Central memory CD8-positive, alpha-beta T cell (primary cell): ENCODE results near the gene GRID1.

Source experiments
- ATAC-seq: fragments of 150-1000 bp; cut with Tn5 transposase; replicated peaks from 2 replicates; pipeline ENCODE4 v1.10.0; 2022; ENCODE audit warnings: mild to moderate bottlenecking, moderate FRiP score, moderate number of reproducible peaks; ENCODE audit not compliant: poor library complexity, severe bottlenecking; ENCODE audit errors: extremely low read depth
- DNase-seq, 2 donors: peaks; one replicate each; pipeline ENCODE4 v3.0.0; 2021; ENCODE audit warnings: low spot score in 2 of 2
- H3K27ac Mint-ChIP-seq: one replicate; pipeline ENCODE4 v1.8.0; 2022; ENCODE audit warnings: low read depth, mild to moderate bottlenecking, moderate library complexity, mixed read lengths
- H3K27me3 Mint-ChIP-seq: one replicate; pipeline ENCODE4 v1.8.0; 2022; ENCODE audit warnings: mixed read lengths
- H3K36me3 Mint-ChIP-seq: one replicate; pipeline ENCODE4 v1.8.0; 2022; ENCODE audit warnings: mild to moderate bottlenecking, moderate library complexity, mixed read lengths; ENCODE audit not compliant: insufficient read depth
- H3K4me1 Mint-ChIP-seq: one replicate; pipeline ENCODE4 v1.8.0; 2022; ENCODE audit warnings: mixed read lengths
- H3K4me3 Mint-ChIP-seq: one replicate; pipeline ENCODE4 v1.8.0; 2022; ENCODE audit warnings: mild to moderate bottlenecking, moderate library complexity, mixed read lengths
- H3K9me3 Mint-ChIP-seq: one replicate; pipeline ENCODE4 v1.8.0; 2022; ENCODE audit warnings: mixed read lengths

Gene GRID1

DNA sequence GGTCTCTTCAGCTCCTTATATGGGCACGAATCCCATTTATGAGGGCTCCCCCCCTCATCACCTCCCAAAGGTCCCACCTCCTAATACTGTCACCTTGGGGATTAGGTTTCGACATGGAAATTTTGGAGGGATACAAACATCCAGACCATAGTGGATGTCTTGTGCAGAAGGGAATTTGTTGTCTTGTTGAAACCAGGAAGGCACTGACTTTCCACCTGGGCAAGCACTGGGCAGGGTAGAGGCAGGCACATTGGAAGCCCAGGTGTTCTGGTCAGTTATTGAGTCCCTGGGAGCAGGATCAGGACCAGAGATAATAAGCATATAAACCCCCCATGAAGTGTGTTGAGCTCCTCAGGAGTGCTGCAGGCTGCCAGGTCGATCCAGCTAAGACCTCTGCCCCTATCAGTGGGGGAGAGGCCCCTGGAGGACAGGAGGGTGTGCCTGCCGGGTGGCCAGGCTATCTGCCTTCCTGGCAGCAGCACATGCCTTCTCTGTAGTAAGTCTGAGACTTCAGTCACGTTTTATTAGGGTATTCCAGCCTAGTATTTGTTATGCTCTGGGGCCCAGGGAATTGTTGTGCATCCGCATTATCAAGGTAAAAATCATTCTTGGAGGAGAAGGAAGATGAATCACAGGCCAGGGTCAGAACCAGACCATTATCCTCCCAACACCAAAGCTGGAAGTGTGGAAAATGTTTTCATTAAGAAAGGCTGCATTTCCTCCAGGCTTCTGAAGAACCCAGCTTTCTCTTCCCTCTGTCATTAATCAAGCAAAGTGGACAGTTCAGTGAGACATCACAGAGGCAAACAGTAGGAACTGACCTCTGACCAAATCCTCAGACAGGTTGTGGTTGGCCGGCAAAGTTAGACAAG, 503.1 kb downstream of the GRID1 start:
- Mint-ChIP-seq H3K36me3 (no peaks in the 10 kb centered on the region), H3K9me3 (no peaks in the 10 kb centered on the region), H3K4me1 (no peaks in the 10 kb centered on the region), H3K27me3 (peaks cover 30% of the 10 kb centered on the region), H3K27ac (no peak overlapping the region), H3K4me3 (no peak overlapping the region)
- no peak for DNase-seq
- no peak for ATAC-seq

DNA sequence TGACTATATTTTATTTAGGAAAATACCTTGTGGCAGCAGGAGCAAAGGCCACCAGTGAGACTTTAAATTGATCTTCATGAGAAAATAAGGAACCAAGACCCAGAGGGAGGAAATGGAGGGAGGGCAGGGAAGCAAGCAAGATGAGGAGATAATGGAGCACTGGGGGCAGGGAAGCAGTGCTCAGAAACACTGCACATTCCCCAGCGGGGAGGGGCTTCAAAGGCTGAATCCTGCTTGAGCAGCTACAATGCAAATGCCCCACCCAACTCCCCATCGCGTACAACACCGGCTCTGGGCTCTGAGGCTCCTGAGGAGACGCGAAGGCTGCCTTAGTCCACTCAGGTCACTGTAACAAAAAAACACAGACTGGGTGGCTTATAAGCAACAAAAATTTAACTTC, 503.8 kb downstream of the GRID1 start:
- Mint-ChIP-seq H3K4me1 (no peaks in the 10 kb centered on the region), H3K9me3 (no peaks in the 10 kb centered on the region), H3K4me3 (no peak overlapping the region), H3K27ac (no peak overlapping the region), H3K36me3 (no peaks in the 10 kb centered on the region), H3K27me3 (peaks cover 30% of the 10 kb centered on the region)
- ATAC-seq (no peak), DNase-seq (no peak)

DNA sequence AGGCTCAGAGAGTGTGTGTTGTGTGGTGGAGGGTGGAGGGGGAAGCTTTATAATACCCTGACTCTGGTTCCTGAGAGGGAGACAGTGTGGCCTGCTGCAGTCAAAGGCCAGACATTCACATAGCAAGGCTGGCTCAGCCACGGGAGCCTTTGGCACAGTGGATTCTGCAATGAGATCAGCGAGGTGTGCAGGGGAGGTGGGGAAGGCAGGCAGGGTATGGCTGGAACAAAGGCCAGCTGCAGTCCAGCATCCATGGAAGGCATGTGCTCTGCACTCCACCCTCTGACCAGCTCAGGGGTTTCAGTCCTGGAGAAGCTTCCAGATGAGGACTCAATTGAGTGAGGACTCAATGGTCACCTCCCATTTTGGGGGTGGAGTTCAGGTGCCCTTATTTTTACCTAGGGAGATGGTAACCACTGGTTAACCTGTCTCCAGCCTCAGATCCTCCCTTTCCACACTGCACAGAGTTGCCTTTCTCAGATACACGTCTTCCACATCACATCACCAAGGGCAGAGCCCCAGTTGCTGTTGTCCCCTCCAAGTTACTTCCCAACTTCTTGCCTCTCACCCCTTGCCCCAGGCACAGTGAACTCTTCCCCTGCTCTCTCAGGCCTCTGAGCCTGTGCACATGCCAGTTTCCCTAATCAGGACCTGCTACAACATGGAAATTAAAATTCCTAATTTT, 504.9 kb downstream of the GRID1 start:
- no peak for ATAC-seq
- Mint-ChIP-seq H3K27ac (no peak overlapping the region), H3K4me3 (no peak overlapping the region), H3K36me3 (no peaks in the 10 kb centered on the region), H3K9me3 (no peaks in the 10 kb centered on the region), H3K27me3 (peaks cover 30% of the 10 kb centered on the region), H3K4me1 (no peaks in the 10 kb centered on the region)
- no peak for DNase-seq

DNA sequence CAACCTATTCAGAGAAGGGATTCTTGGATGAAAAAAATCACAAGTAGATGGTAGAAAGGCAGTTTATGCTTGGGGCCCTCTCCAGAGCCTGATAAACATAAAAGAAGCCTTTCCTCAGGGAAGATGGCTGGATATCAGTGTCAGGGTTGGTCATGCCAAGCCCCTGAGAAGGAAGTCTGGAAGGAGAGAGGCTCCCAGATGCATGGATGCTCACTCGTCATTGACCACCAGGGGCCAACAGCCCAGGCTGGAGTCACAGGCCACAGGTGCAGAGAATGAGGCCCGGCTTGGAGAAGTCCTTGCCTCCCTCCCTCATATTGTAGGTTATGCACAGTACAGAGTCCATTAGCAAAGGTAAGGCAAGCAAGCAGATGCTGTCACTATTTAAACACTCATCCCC, 506.7 kb downstream of the GRID1 start:
- Mint-ChIP-seq H3K27ac (no peak overlapping the region), H3K27me3 (peaks cover 30% of the 10 kb centered on the region), H3K9me3 (no peaks in the 10 kb centered on the region), H3K36me3 (no peaks in the 10 kb centered on the region), H3K4me1 (no peaks in the 10 kb centered on the region), H3K4me3 (no peak overlapping the region)
- ATAC-seq (no peak), DNase-seq (no peak)

DNA sequence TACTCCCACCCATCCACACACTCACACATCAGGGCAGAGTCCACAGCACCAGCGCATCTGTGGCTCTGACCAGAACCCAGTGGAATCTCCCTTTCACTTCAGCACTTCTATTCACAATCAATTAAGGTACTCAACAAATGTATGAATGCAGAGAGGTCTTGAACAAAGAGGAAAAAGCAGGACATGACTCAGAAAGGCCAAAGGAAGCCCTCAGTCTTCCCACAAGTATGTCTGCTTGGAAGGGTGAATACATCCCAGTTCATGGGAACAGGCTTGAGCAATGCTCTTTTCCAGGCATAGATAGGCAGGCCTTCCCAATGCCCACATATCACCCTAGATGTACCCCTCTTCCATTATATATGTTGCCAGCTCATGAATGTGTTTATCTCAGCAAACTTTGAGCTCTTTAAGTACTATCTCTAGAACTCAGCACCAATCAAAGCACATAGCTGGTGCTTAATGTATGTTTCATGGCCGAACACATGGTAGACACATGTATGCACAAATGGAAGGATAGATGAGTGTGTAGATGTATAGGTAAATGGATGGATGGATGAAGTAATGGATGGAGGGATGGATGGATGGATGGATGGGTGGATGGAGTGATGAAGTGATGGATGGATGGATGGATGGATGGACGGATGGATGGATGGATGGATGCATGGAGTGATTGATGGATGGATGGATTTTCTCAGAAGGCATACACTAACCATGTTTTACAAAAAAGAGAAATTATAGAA, 507.6 kb downstream of the GRID1 start:
- H3K4me3 Mint-ChIP-seq, result no peak overlapping the region
- no peaks in the 10 kb centered on the region for H3K36me3 Mint-ChIP-seq
- no peaks in the 10 kb centered on the region for H3K4me1 Mint-ChIP-seq
- H3K9me3 Mint-ChIP-seq, result no peaks in the 10 kb centered on the region
- peaks cover 31% of the 10 kb centered on the region for H3K27me3 Mint-ChIP-seq
- no peak overlapping the region for H3K27ac Mint-ChIP-seq
- no peak for DNase-seq
- no peak for ATAC-seq

DNA sequence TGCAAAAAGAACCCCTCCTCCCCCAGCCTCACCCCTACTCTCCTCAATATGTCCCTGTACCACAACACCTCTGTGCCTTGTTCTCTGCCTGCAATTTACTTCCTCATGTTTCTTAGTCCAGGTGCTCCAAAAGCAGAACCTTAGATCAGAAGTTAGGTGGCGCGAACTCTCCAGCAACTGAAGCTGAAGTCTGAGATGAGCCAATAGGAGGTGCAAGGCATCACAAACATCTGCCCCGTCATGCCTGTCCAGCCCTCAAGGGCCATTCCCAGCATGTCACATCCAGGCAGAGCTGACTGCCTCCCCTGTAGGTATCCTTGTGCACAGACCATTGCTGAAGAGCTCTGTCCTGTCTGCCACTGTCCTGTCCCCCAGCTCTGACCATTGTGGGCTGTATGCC, 508.8 kb downstream of the GRID1 start:
- peaks cover 36% of the 10 kb centered on the region for H3K27me3 Mint-ChIP-seq

DNA sequence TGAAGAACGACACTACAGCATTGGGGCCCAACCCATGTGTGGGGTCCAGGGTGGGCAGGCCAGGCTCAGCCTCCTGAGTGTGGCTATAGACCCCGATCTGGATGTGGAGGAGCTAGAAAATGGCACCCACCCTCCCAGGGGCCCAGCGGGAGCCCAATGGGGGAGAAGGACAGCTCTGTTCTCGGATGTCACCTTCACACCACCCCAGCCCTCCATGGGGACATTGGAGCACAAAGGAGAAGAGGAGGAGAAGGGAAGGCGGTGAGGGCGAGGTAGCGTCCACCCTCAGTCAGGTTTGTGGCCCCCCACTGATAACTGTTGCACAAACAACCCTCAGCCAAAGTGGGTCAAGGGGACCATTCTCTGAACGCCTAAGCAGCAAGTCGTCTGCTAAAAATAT, 509.3 kb downstream of the GRID1 start:
- Mint-ChIP-seq H3K27me3 (peaks cover 32% of the 10 kb centered on the region), H3K9me3 (no peaks in the 10 kb centered on the region), H3K36me3 (no peaks in the 10 kb centered on the region), H3K27ac (no peak overlapping the region), H3K4me3 (no peak overlapping the region), H3K4me1 (no peaks in the 10 kb centered on the region)
- ATAC-seq (no peak), DNase-seq (no peak)

More for the DNA sequence above, 508.8 kb downstream of the GRID1 start:
- Mint-ChIP-seq H3K36me3 (no peaks in the 10 kb centered on the region), H3K27ac (no peak overlapping the region), H3K9me3 (no peaks in the 10 kb centered on the region), H3K4me3 (no peak overlapping the region), H3K4me1 (no peaks in the 10 kb centered on the region)
- DNase-seq (no peak), ATAC-seq (no peak)

DNA sequence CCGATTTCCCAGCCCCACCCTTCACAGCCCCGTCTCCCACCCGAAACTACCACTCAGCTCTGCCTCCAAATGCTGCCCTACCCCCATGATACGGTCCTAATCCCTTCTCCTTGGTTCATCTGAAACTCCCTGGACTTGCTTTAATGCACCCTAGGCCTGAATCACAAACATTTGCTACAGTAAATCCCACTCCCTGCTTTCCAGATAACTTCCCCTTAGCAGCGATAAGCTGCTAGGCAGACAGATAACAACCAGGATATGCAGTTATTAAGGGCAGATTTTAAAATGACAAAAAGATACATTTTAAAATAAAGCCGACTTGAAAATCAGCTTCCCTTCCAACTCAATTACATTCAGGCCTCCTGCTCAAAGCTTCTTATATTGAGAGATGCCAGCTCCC, 514.7 kb downstream of the GRID1 start:
- Mint-ChIP-seq H3K27ac (no peak overlapping the region), H3K4me1 (no peaks in the 10 kb centered on the region), H3K27me3 (peaks cover 14% of the 10 kb centered on the region), H3K9me3 (no peaks in the 10 kb centered on the region), H3K4me3 (no peak overlapping the region), H3K36me3 (no peaks in the 10 kb centered on the region)
- ATAC-seq, result no peak
- DNase-seq, result no peak

DNA sequence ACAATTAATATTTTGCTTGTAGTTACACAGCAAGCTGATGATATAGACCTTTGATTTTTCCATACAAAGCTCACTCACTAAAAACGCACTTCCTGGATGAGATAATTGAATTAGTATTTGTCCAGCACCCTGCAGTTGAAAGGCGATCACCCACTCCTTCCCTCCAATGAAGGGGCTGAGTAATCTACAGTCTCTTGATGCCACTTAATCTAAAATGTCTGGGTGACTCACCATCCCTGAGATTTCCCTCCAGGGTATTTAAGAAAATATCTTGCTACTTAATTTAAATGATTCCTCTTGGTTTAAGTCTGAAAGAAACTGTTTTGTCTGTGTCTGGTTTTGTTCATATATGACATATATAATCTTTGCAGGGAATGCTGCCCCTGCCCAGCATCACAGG, 515.3 kb downstream of the GRID1 start:
- H3K4me3 Mint-ChIP-seq, result no peak overlapping the region

DNA sequence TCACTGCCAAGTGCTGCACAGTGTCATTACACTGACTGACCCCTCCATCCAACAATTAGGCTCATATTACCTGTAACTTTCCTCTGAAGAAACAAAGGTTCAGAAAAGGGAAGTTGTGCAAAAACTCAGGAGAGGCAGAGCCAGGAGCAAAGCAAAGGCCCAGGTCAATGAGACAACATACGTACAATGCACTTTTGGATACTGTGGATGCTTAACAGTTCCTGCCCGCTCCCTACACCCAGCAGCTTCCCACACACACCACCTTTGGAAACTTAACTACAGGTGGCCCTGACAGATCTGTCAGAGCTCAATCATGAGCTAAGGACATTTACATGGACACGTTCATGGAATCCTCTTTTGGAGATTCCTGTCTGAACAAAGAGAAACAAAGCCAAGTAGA, 515.9 kb downstream of the GRID1 start:
- Mint-ChIP-seq H3K4me3 (no peak overlapping the region), H3K27ac (no peak overlapping the region), H3K9me3 (no peaks in the 10 kb centered on the region), H3K36me3 (no peaks in the 10 kb centered on the region), H3K4me1 (no peaks in the 10 kb centered on the region), H3K27me3 (peaks cover 14% of the 10 kb centered on the region)
- no peak for ATAC-seq
- no peak for DNase-seq

More for the DNA sequence above, 515.3 kb downstream of the GRID1 start:
- ATAC-seq (no peak), DNase-seq (no peak)
- Mint-ChIP-seq H3K27me3 (peaks cover 14% of the 10 kb centered on the region), H3K27ac (no peak overlapping the region), H3K4me1 (no peaks in the 10 kb centered on the region), H3K9me3 (no peaks in the 10 kb centered on the region), H3K36me3 (no peaks in the 10 kb centered on the region)

DNA sequence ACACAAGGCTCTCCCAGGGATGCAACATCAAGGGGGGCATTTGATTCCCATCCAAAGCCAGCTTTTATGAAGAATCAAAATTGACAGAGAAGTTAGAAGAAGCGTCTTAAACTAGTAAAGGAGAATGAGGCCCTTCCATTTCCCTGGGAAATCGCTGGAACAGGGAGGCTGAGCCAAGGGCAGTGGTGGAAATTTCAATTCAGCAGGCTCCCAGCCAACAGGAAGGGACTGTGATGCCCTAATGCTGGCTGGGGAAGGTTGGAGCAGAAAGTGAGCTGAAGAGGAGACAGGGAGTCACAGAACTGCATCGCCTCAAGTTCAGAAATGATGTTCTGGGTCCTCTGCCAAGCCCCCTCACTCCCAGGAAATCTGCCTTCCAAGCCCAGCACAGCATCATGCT, 517.3 kb downstream of the GRID1 start:
- H3K36me3 Mint-ChIP-seq, result no peaks in the 10 kb centered on the region

DNA sequence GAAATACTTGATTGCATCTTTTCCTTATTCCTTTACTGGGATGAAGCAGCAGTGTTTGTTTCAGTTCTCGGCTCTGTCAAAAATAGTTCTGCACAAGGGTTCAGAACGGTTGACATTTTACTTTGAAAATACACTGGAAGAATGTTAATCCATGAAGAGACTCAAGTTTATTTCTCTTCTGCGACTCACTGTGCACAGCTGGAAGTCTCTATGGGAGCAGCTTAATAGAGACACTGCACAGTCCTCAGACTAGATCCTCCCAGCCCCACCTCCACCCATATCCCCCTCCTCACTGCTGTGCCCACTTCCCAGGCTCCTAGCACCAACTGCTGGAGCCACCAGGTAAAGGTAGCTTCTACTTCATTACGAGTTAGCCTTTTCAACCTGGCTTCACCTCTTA, 517.8 kb downstream of the GRID1 start:
- H3K4me1 Mint-ChIP-seq, result no peaks in the 10 kb centered on the region
- no peak overlapping the region for H3K27ac Mint-ChIP-seq
- ATAC-seq (no peak), DNase-seq (no peak)
- no peak overlapping the region for H3K4me3 Mint-ChIP-seq
- no peaks in the 10 kb centered on the region for H3K36me3 Mint-ChIP-seq
- peaks cover 8% of the 10 kb centered on the region for H3K27me3 Mint-ChIP-seq
- H3K9me3 Mint-ChIP-seq, result no peaks in the 10 kb centered on the region

More for the DNA sequence above, 517.3 kb downstream of the GRID1 start:
- H3K27ac Mint-ChIP-seq, result no peak overlapping the region
- H3K4me1 Mint-ChIP-seq, result no peaks in the 10 kb centered on the region
- peaks cover 13% of the 10 kb centered on the region for H3K27me3 Mint-ChIP-seq
- no peak overlapping the region for H3K4me3 Mint-ChIP-seq
- no peak for DNase-seq
- no peaks in the 10 kb centered on the region for H3K9me3 Mint-ChIP-seq
- ATAC-seq, result no peak
